COLO668 (cell line): ENCODE data around the gene IL17RE.

Experiments used
- DNase-seq: peaks from one replicate; lab custom pipeline; 2025; ENCODE audit not compliant: unreplicated experiment; lab: John Stamatoyannopoulos, UW

The IL17RE gene

DNA sequence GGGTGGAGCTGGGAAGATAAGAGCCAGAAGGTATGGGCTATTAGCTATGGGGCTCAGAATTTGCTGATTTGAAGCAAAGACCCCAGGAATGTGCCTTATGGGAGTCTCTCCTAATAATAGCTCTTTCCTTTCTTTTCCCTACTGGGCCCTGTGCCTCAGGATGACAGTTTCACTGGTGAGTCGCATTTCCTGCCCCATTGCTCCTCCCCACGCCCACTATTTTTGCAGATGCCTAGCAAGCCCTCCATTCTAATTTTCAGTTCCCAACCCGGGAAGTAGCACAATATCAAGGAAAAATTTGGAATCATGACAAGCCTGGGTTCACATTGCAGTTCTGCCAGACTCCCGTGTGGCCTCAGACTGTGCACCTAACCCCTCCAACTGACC is 583 bp downstream of the IL17RE start:
- no peak for DNase-seq

DNA sequence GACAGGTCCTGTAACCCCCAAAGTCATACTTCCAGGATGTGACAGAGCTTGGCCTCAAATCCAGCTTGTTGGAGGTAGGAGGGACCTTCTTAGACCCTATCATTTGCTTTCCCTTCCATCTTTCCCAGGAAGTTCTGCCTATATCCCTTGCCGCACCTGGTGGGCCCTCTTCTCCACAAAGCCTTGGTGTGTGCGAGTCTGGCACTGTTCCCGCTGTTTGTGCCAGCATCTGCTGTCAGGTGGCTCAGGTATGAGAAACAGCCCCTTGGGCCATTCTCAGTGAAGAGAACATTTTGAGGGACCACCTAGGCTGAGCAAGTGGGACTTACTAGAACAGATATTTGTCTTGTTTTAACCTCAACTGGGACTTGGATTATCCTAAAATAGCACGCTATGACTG is 1.3 kb downstream of the IL17RE start:
- DNase-seq: peak; percentile 20

DNA sequence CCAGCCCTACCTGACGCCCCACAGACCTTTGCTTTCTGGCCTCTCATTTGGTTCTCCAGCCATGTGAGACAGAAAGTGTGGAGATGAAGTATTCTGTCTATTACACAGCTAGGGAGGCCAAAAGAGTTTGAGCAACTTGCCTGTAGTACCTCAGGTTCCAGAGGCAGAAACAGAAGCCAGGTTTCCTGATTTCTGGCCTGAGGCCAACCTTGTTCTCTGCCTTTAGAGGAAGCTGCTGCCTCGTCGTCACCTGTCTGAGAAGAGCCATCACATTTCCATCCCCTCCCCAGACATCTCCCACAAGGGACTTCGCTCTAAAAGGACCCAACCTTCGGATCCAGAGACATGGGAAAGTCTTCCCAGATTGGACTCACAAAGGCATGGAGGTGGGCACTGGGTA is 3.8 kb downstream of the IL17RE start:
- DNase-seq: no peak

DNA sequence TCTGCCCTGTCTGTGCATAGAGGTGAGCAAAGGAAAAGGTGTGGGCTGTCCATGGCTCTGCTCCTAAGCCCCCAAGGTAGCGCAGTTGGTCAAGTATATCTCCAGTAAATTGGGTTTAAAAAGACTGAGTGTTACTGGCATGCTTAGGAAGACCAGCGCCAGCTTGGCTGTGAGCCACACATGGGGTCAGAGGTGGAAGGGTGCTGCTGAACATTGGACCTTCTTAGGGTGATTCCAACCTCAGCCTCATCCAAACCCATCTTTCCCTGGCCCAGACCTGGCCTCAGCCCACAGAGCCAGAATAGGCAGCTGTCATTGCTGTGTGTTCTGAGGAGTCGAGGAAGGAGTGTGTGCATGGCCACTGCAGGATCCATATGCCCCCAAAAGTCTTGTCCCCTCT is 5.6 kb downstream of the IL17RE start:
- DNase-seq: no peak

DNA sequence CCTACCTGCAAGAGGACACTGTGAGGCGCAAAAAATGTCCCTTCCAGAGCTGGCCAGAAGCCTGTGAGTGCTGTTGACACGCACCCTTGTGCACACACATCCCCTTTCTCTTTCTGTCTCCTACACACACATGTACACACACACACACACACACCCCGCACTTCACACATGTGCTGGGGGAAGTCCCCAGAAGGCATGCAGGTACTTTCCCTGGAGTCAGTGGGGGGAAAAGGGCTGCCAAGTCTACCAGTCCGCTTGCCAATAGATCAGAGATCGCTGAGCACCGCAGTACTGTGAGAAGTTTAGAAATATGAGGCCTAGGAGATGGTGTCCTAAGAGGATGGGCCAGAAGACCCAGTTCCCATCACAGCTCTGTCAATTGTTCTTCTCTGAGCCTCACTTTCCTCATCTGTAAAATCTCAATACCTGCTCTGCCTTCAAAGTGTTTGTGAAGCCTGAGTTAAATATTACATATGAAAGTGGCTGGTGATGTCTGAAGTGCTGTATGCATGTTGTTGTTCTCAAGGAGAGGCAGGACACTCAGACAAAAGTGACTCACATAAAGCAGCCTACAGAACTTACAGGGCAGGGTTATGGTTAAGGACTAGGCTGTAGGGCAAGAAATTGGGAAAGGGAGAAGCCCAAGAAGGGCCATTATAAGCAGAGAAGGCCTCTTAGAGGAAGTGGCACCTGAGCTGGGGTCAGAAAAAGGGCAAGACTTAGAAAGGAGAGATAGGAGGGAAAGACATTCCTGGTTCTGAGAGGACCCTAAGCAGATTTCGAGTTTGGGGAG is 6.8 kb downstream of the IL17RE start:
- no peak for DNase-seq

DNA sequence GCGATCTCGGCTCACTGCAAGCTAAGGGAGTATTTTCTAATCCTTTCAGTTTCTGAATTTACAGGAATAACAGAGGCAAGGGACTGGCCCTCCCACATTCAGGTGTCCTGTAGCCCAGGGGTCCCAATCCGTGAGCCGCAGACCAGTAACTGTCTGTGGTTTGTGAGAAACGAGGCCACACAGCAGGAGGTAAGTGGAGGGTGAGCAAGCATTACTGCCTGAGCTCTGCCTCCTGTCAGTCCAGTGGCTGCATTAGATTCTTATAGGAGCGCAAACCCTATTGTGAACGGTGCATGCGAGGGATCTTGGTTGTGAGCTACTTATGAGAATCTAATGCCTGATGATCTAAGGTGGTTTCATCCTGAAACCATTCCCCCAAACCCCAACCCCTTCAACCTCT is 9.2 kb downstream of the IL17RE start:
- DNase-seq: no peak

DNA sequence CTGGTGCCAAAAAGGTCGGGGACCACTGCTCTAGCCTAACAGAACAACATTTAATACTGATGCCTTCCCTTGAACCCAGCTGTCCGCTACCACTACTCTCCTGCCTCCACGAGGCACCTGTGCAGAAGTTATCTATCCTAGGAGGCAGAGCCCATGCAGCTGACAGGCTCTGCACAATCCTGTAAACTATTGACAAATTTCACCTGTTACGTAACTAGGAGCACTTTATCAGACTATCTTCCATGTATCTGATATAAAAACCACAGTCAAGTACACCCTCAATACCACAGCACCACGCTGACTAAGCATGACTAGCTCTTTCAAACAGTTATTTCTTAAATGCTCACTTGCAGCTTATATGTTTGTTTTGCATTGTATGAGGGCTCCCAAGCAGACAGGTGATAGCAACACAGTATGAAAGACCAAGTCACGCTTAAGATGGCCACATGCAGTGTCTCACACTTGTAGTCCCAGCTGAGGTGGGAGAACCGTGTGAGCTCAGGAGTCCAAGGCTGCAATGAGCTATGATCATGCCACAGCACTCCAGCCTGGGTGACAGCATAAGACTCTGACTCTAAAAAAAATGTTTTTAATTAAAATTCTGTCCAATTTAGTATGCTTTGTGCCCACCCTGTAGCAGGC is 9.8 kb downstream of the IL17RE start:
- no peak for DNase-seq

DNA sequence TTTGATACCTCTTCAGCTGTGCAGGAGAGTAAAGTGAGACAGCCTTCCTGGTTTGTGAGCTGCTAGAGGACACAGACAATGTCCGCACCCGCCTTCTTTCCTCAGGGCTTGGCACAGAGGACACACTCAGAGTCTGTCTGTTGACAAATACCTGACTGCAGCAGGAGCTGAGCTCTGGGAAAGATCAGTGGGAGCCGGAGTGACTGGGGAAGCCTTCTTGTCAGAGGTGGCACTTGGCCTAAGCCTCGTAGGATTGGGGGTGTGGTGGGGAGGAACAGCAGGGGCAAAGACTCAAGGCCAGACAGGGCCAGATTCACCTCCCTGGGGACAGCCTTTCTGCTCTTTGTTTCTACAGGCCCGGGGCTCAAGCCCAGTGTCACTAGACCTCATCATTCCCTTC is 11.0 kb downstream of the IL17RE start:
- no peak for DNase-seq

DNA sequence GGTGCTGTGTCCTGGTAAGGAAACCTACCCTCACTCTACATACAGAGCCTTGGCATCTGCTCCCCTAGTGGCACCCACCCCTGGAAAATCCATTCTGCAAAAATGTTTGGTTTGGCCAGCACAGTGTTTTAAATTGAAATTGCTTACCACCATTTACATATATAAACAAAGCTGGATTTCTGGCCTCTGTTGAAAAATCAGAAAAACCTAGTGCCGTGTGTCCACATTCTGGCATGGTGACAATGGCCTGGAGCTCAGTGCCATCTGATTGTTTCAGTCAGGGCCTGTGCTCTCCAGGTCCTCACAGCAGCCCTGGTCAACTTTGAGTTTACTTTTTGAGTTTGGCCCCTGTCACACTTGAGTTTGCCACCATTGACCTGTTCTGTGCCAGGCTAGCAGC is 11.4 kb downstream of the IL17RE start:
- DNase-seq: no peak

DNA sequence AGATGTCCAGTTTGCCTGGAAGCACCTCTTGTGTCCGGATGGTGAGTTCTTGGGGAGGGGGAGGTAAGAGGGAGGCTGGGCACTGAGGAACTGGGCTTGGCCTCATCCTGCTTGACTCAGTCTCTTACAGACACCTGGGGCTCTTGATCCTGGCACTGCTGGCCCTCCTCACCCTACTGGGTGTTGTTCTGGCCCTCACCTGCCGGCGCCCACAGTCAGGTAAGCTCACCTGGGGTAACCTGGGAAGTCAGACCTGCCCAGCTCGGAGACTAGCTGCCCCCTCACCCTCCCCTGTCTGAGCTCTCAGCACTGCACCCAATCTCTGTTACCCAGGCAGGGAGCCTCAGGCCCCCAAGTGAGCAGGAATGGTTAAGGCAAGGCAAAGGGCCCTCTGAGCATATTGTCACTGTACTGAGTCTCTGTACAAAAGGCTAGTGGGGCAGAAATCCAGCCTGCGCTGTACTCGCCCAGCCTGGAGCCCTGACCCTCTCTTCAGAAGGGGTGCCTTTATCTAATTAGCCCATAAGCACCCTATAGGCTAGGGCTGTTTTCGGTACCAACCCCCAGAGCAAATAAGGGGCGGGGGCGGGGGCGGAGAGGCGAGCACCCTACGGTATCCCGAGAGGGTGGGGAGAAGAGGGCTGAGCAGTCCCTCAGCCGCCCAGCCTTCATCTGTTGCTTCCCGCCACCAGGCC is 12.1 kb downstream of the IL17RE start:
- DNase-seq: no peak

DNA sequence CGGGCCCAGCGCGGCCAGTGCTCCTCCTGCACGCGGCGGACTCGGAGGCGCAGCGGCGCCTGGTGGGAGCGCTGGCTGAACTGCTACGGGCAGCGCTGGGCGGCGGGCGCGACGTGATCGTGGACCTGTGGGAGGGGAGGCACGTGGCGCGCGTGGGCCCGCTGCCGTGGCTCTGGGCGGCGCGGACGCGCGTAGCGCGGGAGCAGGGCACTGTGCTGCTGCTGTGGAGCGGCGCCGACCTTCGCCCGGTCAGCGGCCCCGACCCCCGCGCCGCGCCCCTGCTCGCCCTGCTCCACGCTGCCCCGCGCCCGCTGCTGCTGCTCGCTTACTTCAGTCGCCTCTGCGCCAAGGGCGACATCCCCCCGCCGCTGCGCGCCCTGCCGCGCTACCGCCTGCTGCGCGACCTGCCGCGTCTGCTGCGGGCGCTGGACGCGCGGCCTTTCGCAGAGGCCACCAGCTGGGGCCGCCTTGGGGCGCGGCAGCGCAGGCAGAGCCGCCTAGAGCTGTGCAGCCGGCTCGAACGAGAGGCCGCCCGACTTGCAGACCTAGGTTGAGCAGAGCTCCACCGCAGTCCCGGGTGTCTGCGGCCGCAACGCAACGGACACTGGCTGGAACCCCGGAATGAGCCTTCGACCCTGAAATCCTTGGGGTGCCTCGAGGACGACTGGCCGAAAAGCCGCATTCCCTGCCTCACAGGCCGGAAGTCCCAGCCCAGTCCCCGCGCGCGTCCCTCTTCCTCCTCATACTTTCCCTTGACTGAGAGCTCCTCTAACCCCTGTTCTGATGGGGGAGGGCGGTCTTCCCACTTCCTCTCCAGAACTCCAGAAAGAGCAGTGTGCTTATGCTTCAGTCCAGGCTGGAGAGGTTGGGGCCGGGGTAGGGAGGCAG is 12.8 kb downstream of the IL17RE start:
- DNase-seq: peak; percentile 76

DNA sequence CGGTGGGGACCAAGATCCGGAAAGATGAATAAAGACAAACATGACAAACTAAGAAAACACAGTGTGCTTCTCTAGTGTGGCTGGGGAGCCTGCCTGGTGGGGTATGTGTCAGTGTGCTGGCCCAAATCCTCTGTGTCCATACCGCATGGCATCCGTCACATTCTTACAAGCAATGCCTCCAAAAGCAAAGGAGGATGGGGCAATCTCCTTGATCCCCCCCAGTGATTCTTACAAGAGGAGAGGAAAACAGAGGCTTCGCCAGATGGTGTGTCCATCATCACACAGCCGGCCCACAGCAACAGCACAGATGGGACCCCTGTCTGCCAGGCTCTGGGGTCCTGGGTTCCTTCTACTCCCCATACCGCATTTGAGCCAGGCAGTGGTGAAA is 13.7 kb downstream of the IL17RE start:
- DNase-seq: no peak

DNA sequence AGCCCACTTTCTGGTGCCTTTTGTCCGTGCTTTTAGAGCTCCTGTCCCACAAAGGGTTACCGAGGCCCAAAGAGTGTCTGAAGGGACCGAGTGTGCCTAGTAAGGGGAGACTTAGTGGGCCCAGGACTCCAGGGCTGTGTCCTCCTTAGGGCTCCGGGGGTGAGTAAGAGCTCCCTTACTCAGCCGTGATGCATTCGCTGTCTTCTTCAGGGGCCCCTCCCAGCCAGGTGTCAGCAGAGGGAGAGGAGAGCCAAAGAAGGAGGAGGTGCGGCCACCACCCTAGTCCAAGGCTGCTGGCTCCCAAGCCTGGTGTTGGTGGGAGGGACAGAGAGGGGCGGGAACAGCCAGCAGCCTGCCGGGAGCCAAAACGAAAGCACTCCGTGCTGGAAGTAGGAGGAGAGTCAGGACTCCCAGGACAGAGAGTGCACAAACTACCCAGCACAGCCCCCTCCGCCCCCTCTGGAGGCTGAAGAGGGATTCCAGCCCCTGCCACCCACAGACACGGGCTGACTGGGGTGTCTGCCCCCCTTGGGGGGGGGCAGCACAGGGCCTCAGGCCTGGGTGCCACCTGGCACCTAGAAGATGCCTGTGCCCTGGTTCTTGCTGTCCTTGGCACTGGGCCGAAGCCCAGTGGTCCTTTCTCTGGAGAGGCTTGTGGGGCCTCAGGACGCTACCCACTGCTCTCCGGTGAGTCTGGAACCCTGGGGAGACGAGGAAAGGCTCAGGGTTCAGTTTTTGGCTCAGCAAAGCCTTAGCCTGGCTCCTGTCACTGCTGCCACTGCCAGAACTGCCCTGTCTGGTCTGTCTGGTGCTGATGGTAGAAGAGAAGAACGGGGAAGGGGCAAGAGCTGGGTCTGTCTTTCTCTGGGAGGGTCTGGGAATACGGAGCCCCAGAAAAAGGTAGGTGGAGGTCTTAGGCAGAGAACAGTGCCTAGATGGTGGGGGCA is 14.4 kb downstream of the IL17RE start, which contains the start of gene IL17RC:
TSS of gene IL17RC (plus strand) at position 365 of the 947 bp plus-strand sequence. CDS start at position 583, 218 bp downstream.
- DNase-seq: peak; percentile 77

DNA sequence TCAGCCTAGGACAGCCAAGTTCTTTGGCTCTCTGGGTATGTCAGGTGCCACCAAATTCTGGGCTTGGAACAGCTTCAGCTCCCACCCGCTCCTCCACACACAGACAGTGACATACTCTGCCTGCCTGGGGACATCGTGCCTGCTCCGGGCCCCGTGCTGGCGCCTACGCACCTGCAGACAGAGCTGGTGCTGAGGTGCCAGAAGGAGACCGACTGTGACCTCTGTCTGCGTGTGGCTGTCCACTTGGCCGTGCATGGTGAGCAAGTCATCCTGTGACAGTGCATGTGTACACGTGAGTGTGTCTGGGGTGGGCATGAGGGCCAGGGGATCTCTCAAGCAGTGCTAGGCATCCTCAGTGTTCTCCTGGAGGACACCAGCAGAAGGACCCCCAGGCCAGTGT is 15.2 kb downstream of the IL17RE start:
- no peak for DNase-seq

DNA sequence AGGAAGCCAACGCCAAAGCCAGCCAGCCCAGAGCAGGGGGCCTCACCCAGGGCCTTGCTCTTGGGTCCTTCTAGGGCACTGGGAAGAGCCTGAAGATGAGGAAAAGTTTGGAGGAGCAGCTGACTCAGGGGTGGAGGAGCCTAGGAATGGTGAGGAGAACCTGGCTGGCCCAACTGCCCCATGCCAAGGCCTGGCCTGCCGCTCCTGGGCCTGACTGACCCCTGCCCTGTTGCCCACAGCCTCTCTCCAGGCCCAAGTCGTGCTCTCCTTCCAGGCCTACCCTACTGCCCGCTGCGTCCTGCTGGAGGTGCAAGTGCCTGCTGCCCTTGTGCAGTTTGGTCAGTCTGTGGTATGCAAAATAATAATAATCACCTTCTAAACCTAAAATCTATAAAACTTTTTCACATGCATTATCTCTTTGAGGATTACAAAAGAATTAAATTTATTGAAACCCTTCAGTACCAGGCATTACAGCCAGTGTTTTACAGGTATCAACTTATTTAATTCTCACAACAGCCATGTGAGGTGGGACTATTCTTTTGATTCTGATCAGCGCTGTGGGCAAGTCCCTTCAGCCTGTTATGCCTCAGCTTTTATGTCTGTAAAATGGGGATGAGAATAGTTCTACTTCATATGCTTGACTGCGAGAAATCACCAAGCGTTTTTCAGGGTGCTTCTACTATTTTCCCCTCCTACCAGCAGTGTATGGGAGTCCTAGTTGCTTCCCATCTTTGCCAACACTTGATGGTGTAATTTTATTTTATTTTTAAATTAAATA is 15.8 kb downstream of the IL17RE start:
- DNase-seq: no peak

DNA sequence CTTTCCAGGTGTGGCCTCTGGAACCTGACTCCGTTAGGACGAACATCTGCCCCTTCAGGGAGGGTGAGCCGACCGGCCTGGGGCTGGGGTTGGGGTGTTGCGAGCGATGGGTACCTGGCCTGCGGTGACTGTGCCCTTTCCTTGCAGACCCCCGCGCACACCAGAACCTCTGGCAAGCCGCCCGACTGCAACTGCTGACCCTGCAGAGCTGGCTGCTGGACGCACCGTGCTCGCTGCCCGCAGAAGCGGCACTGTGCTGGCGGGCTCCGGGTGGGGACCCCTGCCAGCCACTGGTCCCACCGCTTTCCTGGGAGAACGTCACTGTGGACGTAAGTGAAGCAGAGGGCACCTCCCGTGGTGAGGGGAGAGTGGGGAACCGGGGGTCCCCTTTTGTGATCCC is 25.5 kb downstream of the IL17RE start:
- no peak for DNase-seq

DNA sequence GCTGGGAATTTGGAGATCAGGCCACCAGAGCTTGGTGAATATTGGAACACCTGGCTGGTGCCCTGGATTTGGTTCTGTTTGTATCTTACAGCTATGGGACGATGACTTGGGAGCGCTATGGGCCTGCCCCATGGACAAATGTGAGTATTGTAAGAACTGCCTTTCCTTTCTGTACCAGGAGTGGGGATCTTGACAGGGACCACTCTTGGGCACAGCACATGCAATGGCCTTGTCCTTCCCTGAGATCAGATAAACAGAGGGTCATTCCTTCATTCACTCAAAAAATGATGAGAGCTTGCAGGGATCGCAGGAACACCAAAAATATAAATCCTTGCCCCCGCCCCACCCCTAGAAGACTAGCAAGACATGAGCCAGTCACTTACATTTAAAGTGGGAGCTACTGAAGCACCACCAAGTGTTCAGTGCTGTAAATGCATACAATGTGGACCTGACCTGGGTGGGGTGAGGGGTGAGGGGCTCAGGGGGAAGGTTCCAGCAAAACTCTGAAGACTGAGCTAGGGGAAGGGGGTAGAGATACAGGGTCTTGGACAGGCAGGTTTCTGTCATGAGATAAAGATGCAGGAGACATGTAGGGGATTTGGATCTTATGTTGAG is 28.3 kb downstream of the IL17RE start:
- no peak for DNase-seq

DNA sequence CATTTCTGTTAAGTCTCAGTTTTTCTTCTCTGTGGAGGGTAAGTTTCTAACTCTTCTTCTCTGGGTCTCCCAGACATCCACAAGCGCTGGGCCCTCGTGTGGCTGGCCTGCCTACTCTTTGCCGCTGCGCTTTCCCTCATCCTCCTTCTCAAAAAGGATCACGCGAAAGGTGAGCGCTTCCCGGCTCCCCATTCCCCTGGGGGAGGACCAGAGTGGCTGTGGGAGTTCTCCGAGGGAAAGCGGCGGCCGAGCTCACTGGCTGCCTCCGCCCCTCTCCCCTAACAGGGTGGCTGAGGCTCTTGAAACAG is 29.8 kb downstream of the IL17RE start:
- no peak for DNase-seq
